Epithelial cell of esophagus (primary cell): ENCODE data around the gene NAALADL2.

Experiments
- DNase-seq: peaks from one replicate; pipeline ENCODE4 v3.0.0; 2010; ENCODE audit warnings: low read depth
- H3K4me3 ChIP-seq: 2 replicates; pipeline ENCODE4 v1.5.1; 2011; ENCODE audit warnings: mild to moderate bottlenecking, low read length, control low read depth
- CTCF ChIP-seq: IDR thresholded peaks from 2 replicates; pipeline ENCODE4 v1.5.1; 2011; ENCODE audit warnings: low read depth, mild to moderate bottlenecking, low read length, control low read depth, inconsistent platforms; ENCODE audit not compliant: insufficient read depth; ENCODE audit errors: missing control alignments

The NAALADL2 gene

GRCh38 chr3:175255698-175256097 lies 396.6 kb downstream of the NAALADL2 start:
- TF ChIP-seq CTCF = no peak
- H3K4me3 ChIP-seq = no peak overlapping the region
- DNase-seq = peak; percentile 93

DNA sequence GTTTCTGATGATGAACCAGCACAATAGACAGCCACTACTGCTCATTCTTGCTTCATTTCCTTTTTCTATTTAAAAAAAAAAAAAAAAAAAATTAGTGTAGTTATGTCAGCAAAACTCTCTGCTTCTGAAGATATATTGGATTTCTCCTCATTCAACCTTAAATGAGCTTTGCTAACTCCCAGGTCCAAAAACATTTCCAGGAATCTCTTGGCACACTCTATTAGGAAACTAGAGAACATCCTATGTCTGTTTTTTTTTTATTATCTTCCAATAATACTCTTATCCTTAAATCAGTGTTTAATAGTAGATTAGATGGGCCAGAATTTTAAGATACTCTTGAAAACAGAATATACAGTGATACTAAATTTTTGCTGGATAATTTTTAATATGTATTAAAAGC lies 398.0 kb downstream of the NAALADL2 start:
- TF ChIP-seq CTCF = no peak
- DNase-seq = no peak
- H3K4me3 ChIP-seq = no peak overlapping the region

GRCh38 chr3:175258763-175259162 lies 399.6 kb downstream of the NAALADL2 start:
- peak; percentile 75 for DNase-seq
- TF ChIP-seq CTCF = no peak
- no peak overlapping the region for H3K4me3 ChIP-seq

DNA sequence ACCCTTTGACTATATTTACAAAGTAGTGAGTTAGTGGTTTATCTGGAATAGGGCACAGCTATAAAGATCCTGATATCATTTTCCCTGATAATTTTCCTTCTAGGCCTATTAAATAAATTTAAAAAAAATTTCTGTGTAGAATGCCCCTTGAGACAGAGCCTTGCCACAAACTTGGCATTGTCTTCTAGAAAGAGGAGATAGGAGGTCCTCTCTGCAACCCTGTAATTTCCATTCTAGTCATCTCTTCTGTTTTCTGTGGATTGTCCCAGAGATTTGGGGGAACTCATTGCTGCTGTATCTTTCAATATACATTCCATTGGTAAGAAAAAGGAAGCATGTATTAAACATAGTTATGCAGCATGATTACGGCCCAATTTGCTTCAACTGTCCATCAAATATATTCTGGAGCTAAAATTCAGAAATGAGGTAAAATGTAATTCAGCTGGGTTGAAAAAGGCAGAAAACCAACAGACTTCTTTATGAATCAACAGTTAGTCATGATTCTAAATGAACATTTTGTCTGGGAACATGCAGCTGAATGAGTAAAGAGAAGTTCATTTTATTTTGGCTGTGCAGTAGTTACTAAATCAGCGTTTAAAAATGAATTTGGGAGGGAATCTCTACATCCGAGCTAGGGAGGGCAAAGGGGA lies 401.1 kb downstream of the NAALADL2 start:
- peak; percentile 53 for DNase-seq
- H3K4me3 ChIP-seq = no peak overlapping the region
- no peak for TF ChIP-seq CTCF

GRCh38 chr3:175266478-175266877 lies 407.3 kb downstream of the NAALADL2 start:
- no peak overlapping the region for H3K4me3 ChIP-seq
- no peak for TF ChIP-seq CTCF
- peak; percentile 53 for DNase-seq

DNA sequence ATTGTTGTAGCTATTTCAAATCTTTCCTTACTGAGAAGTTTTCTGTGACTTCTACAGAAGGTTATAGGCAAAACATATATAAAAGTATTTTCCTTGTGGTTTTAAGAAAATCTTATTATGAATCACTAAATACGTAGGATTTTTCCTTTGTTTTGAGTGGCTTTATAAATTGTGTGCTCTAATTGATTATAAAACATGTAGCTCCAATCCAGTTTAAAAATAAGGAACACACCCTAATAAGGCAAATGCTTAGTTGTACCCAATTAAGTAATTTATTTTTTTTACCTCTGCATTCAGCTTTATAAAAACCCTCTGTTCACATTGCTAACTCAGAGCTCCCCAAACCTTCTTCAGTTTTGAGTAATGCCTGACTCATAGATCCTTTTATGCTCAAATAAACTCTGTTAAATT lies 408.0 kb downstream of the NAALADL2 start:
- no peak overlapping the region for H3K4me3 ChIP-seq
- DNase-seq = peak; percentile 52
- no peak for TF ChIP-seq CTCF

GRCh38 chr3:175267561-175267960 lies 408.4 kb downstream of the NAALADL2 start:
- no peak overlapping the region for H3K4me3 ChIP-seq

More at GRCh38 chr3:175267561-175267960, 408.4 kb downstream of the NAALADL2 start:
- no peak for TF ChIP-seq CTCF
- no peak for DNase-seq
